HepG2 (cell line): ENCODE results near the gene CPNE2. TPM values are rescaled to one million over a fixed set of nuclear protein-coding genes. Genes with fewer than 3 reads are reported as not detected.

Source experiments
- CC2D1A ChIP-seq: sonication (generic); formaldehyde crosslinking; IDR thresholded peaks from 2 replicates; pipeline ENCODE4 v1.8.1; 2023; ENCODE audit warnings: mild to moderate bottlenecking, missing genetic modification reagents
- ISL2 ChIP-seq: sonication (generic); formaldehyde crosslinking; IDR thresholded peaks from 2 replicates; pipeline ENCODE4 v1.5.0; 2020; ENCODE audit warnings: missing genetic modification reagents
- MYPOP ChIP-seq: sonication (generic); formaldehyde crosslinking; IDR thresholded peaks from 2 replicates; pipeline ENCODE4 v1.8.1; 2023; ENCODE audit warnings: mild to moderate bottlenecking, moderate library complexity, missing genetic modification reagents
- PHF5A ChIP-seq: IDR thresholded peaks from one replicate; pipeline ENCODE4 v1.6.1; 2018; ENCODE audit warnings: low read depth, missing genetic modification reagents; ENCODE audit not compliant: unreplicated experiment
- ZBTB1 ChIP-seq: sonication (generic); formaldehyde crosslinking; IDR thresholded peaks from 2 replicates; pipeline ENCODE4 v1.4.0; 2020; ENCODE audit warnings: missing genetic modification reagents, borderline replicate concordance
- ZNF232 ChIP-seq: sonication (generic); formaldehyde crosslinking; IDR thresholded peaks from 2 replicates; pipeline ENCODE4 v1.4.0; 2020; ENCODE audit warnings: missing genetic modification reagents, borderline replicate concordance
- ZNF234 ChIP-seq: sonication (generic); formaldehyde crosslinking; conservative IDR thresholded peaks from 2 replicates; pipeline ENCODE4 v1.5.1; 2020; ENCODE audit warnings: mild to moderate bottlenecking, missing genetic modification reagents
- ZNF280D ChIP-seq: sonication (generic); formaldehyde crosslinking; IDR thresholded peaks from 2 replicates; pipeline ENCODE4 v1.5.1; 2020; ENCODE audit warnings: mild to moderate bottlenecking, missing genetic modification reagents
- ZNF549 ChIP-seq: sonication (generic); formaldehyde crosslinking; IDR thresholded peaks from 2 replicates; pipeline ENCODE4 v1.5.0; 2020; ENCODE audit warnings: missing genetic modification reagents
- ZNF562 ChIP-seq: sonication (generic); formaldehyde crosslinking; IDR thresholded peaks from 2 replicates; pipeline ENCODE4 v1.8.0; 2022; ENCODE audit warnings: missing genetic modification reagents, borderline replicate concordance
- ZNF614 ChIP-seq: IDR thresholded peaks from 2 replicates; pipeline ENCODE4 v1.6.1; 2018; ENCODE audit warnings: missing biosample characterization, missing genetic modification reagents, inconsistent platforms, borderline replicate concordance
- ZNF761 ChIP-seq: sonication (generic); formaldehyde crosslinking; conservative IDR thresholded peaks from 2 replicates; pipeline ENCODE4 v1.4.0; 2020; ENCODE audit warnings: mild to moderate bottlenecking, missing genetic modification reagents
- ZSCAN5A ChIP-seq: sonication (generic); formaldehyde crosslinking; IDR thresholded peaks from 2 replicates; pipeline ENCODE4 v1.8.0; 2022; ENCODE audit warnings: mild to moderate bottlenecking, missing genetic modification reagents, borderline replicate concordance
- polyA plus RNA-seq, 8 experiments: library from polyadenylated mRNA; depleted of rRNA in 3 of 8; stranded (reverse) in 7 of 8; unstranded in 1 of 8; fragments of >200 nt; fragmentation: Illumina TruSeq in 4 of 8; extraction: Trizol in 4 of 8; gene quantifications; 2 replicates each; pipeline versions ENCODE4 v1.2.1 to v1.2.3, GENCODE V29; 2011 to 2016; ENCODE audit warnings: low read depth in 4 of 8, missing spikeins in 1 of 8, mixed read lengths in 1 of 8; ENCODE audit not compliant: insufficient read depth in 1 of 8
- total RNA-seq, 5 experiments: library from RNA; depleted of rRNA; stranded (reverse); fragments of >200 nt; fragmentation: Illumina TruSeq; extraction: Trizol; gene quantifications; 2 replicates each; pipeline ENCODE4 v1.2.3, GENCODE V29; 2016; ENCODE audit warnings: low read depth in 1 of 5
- TF ChIP-seq, protein P1 (sequence below): IDR thresholded peaks from 2 replicates; pipeline ENCODE4 v1.6.1; 2016; ENCODE audit warnings: mild to moderate bottlenecking
- TF ChIP-seq, protein P2 (sequence below): IDR thresholded peaks from 2 replicates; pipeline ENCODE4 v1.4.0; 2020; ENCODE audit warnings: mild to moderate bottlenecking, missing genetic modification reagents

The CPNE2 gene
- total and polyA plus RNA-seq, 2 of the 13 experiments (the other 11 are each of a cell fraction or from before 2014, with no cell fraction given): 10.6 to 23.3 TPM

DNA sequence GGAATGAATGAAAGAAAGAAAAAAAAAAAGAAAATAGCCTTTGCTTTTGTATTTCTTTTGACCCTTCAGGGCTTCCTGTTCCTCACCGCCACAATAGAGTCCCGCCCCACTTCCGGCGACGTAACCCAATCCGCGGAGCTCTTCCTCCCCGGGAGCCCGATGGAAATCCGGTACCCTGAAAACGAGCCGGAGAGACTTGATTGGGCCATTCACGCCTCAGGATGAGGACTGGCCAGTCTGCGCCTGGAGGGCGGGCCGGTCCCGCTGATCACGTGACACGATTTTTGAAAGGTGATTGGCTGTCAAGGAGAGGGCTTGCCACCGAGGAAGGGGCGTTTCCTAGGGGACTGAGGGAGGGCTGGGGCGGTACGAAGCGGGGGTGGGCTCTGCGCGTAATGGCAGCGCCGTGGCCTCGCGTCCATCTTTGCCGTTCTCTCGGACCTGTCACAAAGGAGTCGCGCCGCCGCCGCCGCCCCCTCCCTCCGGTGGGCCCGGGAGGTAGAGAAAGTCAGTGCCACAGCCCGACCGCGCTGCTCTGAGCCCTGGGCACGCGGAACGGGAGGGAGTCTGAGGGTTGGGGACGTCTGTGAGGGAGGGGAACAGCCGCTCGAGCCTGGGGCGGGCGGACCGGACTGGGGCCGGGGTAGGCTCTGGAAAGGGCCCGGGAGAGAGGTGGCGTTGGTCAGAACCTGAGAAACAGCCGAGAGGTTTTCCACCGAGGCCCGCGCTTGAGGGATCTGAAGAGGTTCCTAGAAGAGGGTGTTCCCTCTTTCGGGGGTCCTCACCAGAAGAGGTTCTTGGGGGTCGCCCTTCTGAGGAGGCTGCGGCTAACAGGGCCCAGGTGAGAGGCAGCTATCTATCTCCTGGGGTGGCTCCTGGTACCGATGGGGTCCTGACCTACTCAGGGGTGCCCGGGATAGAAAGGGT lies 93.8 kb downstream of the CPNE2 start, which contains the start of the genes PSME3IP1 and RSPRY1 (continued):
- TF ChIP-seq MYPOP (CRISPR knock-in tag): peak; percentile 91
- peak; percentile 46; the same call in 1 of the 2 replicates for TF ChIP-seq ZNF234 (CRISPR knock-in tag)
- no peak for TF ChIP-seq ZBTB1 (CRISPR knock-in tag)
- TF ChIP-seq ZSCAN5A: 0 out of 2 replicates have a peak, but pooled peaks have one; percentile 53
- TF ChIP-seq CC2D1A: peak; percentile 58; the same call in 1 of the 2 replicates
- TF ChIP-seq ZNF614 (CRISPR knock-in tag): peak; percentile 27; the same call in 1 of the 2 replicates
- peak; percentile 24; the same call in 1 of the 2 replicates for TF ChIP-seq ISL2
- TF ChIP-seq ZNF549 (CRISPR knock-in tag): no peak
- 0 out of 2 replicates have a peak, but pooled peaks have one; percentile 10 for TF ChIP-seq ZNF232 (CRISPR knock-in tag)
- peak; percentile 13; the same call in 1 of the 2 replicates for TF ChIP-seq ZNF761 (CRISPR knock-in tag)
- TF ChIP-seq, protein P1, sequence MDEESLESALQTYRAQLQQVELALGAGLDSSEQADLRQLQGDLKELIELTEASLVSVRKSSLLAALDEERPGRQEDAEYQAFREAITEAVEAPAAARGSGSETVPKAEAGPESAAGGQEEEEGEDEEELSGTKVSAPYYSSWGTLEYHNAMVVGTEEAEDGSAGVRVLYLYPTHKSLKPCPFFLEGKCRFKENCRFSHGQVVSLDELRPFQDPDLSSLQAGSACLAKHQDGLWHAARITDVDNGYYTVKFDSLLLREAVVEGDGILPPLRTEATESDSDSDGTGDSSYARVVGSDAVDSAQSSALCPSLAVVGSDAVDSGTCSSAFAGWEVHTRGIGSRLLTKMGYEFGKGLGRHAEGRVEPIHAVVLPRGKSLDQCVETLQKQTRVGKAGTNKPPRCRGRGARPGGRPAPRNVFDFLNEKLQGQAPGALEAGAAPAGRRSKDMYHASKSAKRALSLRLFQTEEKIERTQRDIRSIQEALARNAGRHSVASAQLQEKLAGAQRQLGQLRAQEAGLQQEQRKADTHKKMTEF (CRISPR knock-in tag): peak; percentile 57; the same call in 1 of the 2 replicates
- TF ChIP-seq, protein P2, sequence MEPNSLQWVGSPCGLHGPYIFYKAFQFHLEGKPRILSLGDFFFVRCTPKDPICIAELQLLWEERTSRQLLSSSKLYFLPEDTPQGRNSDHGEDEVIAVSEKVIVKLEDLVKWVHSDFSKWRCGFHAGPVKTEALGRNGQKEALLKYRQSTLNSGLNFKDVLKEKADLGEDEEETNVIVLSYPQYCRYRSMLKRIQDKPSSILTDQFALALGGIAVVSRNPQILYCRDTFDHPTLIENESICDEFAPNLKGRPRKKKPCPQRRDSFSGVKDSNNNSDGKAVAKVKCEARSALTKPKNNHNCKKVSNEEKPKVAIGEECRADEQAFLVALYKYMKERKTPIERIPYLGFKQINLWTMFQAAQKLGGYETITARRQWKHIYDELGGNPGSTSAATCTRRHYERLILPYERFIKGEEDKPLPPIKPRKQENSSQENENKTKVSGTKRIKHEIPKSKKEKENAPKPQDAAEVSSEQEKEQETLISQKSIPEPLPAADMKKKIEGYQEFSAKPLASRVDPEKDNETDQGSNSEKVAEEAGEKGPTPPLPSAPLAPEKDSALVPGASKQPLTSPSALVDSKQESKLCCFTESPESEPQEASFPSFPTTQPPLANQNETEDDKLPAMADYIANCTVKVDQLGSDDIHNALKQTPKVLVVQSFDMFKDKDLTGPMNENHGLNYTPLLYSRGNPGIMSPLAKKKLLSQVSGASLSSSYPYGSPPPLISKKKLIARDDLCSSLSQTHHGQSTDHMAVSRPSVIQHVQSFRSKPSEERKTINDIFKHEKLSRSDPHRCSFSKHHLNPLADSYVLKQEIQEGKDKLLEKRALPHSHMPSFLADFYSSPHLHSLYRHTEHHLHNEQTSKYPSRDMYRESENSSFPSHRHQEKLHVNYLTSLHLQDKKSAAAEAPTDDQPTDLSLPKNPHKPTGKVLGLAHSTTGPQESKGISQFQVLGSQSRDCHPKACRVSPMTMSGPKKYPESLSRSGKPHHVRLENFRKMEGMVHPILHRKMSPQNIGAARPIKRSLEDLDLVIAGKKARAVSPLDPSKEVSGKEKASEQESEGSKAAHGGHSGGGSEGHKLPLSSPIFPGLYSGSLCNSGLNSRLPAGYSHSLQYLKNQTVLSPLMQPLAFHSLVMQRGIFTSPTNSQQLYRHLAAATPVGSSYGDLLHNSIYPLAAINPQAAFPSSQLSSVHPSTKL: peak; percentile 51; the same call in 1 of the 2 replicates
- TF ChIP-seq ZNF562 (CRISPR knock-in tag): no peak
- TF ChIP-seq ZNF280D (CRISPR knock-in tag): peak; percentile 92
- peak; percentile 36 for TF ChIP-seq PHF5A (CRISPR knock-in tag)
